ENCODE data around the gene IQSEC1. TPM values are rescaled to one million over a fixed set of nuclear protein-coding genes. Genes with fewer than 3 reads are reported as not detected.

Gene IQSEC1
- polyA plus RNA-seq, 1 donor (not counting 4 experiments of a cell fraction or from before 2014, with no cell fraction given) = 2.8 TPM

DNA sequence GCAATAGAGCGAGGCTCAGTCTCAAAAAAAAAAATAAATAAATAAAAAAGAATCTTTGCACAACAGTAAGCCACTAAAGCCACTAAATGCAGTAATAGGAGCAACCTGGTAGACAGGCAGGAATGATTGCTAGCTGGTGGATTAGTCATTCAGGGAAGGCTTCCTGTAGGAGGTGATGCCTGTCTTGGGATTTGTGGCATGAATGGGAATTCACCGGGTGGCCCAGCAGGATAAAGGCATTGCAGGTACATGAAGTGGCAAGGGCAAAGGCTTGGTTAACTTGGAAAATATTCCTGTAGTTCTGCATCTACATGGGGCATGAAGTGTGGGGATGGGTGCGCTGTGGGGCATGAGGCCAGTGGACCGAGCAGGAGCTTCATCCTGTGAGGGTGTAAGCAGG, 94.5 kb downstream of the IQSEC1 start:
- Histone ChIP-seq H2AFZ (ENCODE audit: control insufficient read depth, low read length) (no peak overlapping the region), H3K9ac (ENCODE audit: control insufficient read depth, extremely low read depth, insufficient read depth, low read length) (no peak overlapping the region), H4K20me1 (ENCODE audit: control insufficient read depth, extremely low read depth, insufficient read depth, low read length) (no peaks in the 10 kb centered on the region), H3K4me3 (ENCODE audit: control insufficient read depth in 2 of 3, extremely low read depth in 1 of 3, insufficient read depth in 2 of 3, low read depth in 1 of 3, low read length in 3 of 3) (no peak overlapping the region), H3K36me3 (ENCODE audit: control insufficient read depth in 2 of 2, extremely low read depth in 1 of 2, insufficient read depth in 2 of 2, low read length in 2 of 2) (no peaks in the 10 kb centered on the region), H3K4me2 (ENCODE audit: control insufficient read depth, extremely low read depth, insufficient read depth, low read depth, low read length) (no peak overlapping the region), H3K27ac (ENCODE audit: control insufficient read depth, insufficient read depth, low read length) (no peak overlapping the region), H3K4me1 (ENCODE audit: control insufficient read depth, extremely low read depth, insufficient read depth, low read length) (no peaks in the 10 kb centered on the region), H3K9me3 (ENCODE audit: control insufficient read depth, low read depth, low read length) (no peaks in the 10 kb centered on the region), H3K27me3 (ENCODE audit: control insufficient read depth, extremely low read depth, insufficient read depth, low read length) (peaks cover 5% of the 10 kb centered on the region), H3K9me1 (ENCODE audit: control insufficient read depth, extremely low read depth, insufficient read depth, low read length) (no peaks in the 10 kb centered on the region), H3K79me2 (ENCODE audit: control insufficient read depth, insufficient read depth, low read length) (no peaks in the 10 kb centered on the region)
- TF ChIP-seq EZH2 (IDR thresholded peaks at IDR 0.05; ENCODE audit: low read length) = no peak
- TF ChIP-seq, protein P1, sequence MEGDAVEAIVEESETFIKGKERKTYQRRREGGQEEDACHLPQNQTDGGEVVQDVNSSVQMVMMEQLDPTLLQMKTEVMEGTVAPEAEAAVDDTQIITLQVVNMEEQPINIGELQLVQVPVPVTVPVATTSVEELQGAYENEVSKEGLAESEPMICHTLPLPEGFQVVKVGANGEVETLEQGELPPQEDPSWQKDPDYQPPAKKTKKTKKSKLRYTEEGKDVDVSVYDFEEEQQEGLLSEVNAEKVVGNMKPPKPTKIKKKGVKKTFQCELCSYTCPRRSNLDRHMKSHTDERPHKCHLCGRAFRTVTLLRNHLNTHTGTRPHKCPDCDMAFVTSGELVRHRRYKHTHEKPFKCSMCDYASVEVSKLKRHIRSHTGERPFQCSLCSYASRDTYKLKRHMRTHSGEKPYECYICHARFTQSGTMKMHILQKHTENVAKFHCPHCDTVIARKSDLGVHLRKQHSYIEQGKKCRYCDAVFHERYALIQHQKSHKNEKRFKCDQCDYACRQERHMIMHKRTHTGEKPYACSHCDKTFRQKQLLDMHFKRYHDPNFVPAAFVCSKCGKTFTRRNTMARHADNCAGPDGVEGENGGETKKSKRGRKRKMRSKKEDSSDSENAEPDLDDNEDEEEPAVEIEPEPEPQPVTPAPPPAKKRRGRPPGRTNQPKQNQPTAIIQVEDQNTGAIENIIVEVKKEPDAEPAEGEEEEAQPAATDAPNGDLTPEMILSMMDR (optimal IDR thresholded peaks at IDR 0.05 in 1 of 3, IDR thresholded peaks at IDR 0.05 in 1 of 3, conservative IDR thresholded peaks at IDR 0.05 in 1 of 3; ENCODE audit: extremely low read depth in 1 of 3, insufficient read depth in 2 of 3, low read length in 3 of 3) = no peak
- dilution Hi-C loops (cut with MboI; ENCODE audit: extremely low pct_ligation_motif_present, low sequenced_read_pairs) = no loop called here
- DNase-seq (ENCODE audit: low read depth, low spot score) (no peak), FAIRE-seq (no peak)

DNA sequence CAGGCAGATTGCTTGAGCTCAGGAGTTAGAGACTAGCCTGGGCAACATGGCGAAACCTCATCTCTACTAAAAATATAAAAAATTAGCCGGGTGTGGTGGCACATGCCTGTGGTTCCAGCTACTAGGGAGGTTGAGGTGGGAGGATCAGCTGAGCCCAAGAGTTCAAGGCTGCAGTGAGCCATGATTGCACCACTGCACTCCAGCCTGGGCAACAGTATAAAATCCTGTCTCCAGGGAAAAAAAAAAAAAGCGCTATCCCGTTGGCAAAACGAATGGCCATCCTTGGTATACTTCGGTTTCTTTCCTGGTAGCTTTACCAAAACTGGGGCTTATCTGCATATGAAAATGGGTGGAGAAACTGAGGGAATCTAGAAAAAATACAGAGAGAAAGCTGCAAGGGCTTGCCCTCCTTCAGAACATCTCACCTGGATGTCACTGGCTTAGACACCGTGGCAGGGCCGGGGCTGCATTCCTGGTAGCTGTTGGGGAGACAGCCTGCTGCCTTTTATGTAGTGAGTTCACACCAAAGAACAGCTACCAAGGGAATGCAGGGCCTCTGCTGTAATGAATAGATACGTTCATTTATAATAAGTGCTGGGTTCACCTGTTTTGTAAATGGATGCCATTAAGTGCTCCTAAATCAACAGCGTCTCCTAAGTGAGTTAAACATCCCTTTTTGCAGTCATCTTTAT, 96.0 kb downstream of the IQSEC1 start:
- no peaks in the 10 kb centered on the region for H3K9me1 ChIP-seq (ENCODE audit: control insufficient read depth, extremely low read depth, insufficient read depth, low read length)
- H3K27ac ChIP-seq (ENCODE audit: control insufficient read depth, insufficient read depth, low read length) = no peak overlapping the region
- H3K79me2 ChIP-seq (ENCODE audit: control insufficient read depth, insufficient read depth, low read length) = no peaks in the 10 kb centered on the region
- H3K4me2 ChIP-seq (ENCODE audit: control insufficient read depth, extremely low read depth, insufficient read depth, low read depth, low read length) = no peak overlapping the region
- peaks cover 5% of the 10 kb centered on the region for H3K27me3 ChIP-seq (ENCODE audit: control insufficient read depth, extremely low read depth, insufficient read depth, low read length)
- H2AFZ ChIP-seq (ENCODE audit: control insufficient read depth, low read length) = no peak overlapping the region
- H3K4me3 ChIP-seq (ENCODE audit: control insufficient read depth in 2 of 3, extremely low read depth in 1 of 3, insufficient read depth in 2 of 3, low read depth in 1 of 3, low read length in 3 of 3) = no peak overlapping the region
- no peak for TF ChIP-seq EZH2 (IDR thresholded peaks at IDR 0.05; ENCODE audit: low read length)
- TF ChIP-seq, protein P1 (optimal IDR thresholded peaks at IDR 0.05 in 1 of 3, IDR thresholded peaks at IDR 0.05 in 1 of 3, conservative IDR thresholded peaks at IDR 0.05 in 1 of 3; ENCODE audit: extremely low read depth in 1 of 3, insufficient read depth in 2 of 3, low read length in 3 of 3) = no peak
- H3K36me3 ChIP-seq (ENCODE audit: control insufficient read depth in 2 of 2, extremely low read depth in 1 of 2, insufficient read depth in 2 of 2, low read length in 2 of 2) = no peaks in the 10 kb centered on the region
- no peak for FAIRE-seq
- H4K20me1 ChIP-seq (ENCODE audit: control insufficient read depth, extremely low read depth, insufficient read depth, low read length) = no peaks in the 10 kb centered on the region
- DNase-seq (ENCODE audit: low read depth, low spot score) = no peak
- H3K9me3 ChIP-seq (ENCODE audit: control insufficient read depth, low read depth, low read length) = no peaks in the 10 kb centered on the region
- dilution Hi-C loops (cut with MboI; ENCODE audit: extremely low pct_ligation_motif_present, low sequenced_read_pairs) = no loop called here
- no peaks in the 10 kb centered on the region for H3K4me1 ChIP-seq (ENCODE audit: control insufficient read depth, extremely low read depth, insufficient read depth, low read length)
- H3K9ac ChIP-seq (ENCODE audit: control insufficient read depth, extremely low read depth, insufficient read depth, low read length) = no peak overlapping the region
